ENCODE measurements around the gene SLC28A1. TPM values are rescaled to one million over a fixed set of nuclear protein-coding genes. Genes with fewer than 3 reads are reported as not detected.
A peak's percentile ranks its signal among the peaks of the same experiment; 100 is the strongest.

SLC28A1 gene
- total and polyA plus RNA-seq, 2 experiments from 2014 or later, result 2.5 to 3.0 TPM

DNA sequence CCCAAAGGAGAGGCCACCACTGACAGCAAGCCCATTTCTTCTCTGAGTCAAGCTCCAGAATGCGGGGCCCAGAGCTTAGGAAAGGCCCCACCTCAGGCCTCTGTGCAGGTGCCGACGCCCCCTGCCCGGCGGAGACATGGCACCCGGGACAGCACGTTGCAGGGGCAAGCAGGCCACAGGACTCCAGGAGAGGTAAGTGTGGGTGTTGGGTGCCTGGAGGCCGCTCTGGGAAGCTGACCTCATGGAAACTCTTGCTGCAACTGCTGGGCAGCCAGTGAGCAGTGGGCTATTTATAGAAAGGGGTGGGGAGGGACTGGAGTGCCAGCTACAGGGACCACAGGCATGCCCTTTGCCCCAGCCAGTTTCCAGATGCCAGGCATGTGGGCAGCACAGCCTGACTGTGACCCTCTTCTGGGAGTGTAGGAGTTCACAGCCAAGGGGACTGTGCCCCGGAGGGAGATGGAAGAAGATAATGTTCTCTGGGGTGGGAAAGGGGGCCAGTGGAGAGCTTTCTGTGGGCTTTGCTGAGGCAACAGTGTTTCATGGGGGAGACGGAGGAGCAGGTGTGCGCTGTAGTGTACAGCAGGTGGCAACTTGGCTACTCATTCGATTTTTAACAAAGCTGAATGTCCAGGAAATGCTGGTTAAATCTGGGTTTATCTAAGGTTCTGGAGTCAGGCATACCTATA, 43.6 kb upstream of the SLC28A1 start:
- H4K20me1 ChIP-seq (ENCODE audit: insufficient read depth, poor library complexity, severe bottlenecking), result no peaks in the 10 kb centered on the region

DNA sequence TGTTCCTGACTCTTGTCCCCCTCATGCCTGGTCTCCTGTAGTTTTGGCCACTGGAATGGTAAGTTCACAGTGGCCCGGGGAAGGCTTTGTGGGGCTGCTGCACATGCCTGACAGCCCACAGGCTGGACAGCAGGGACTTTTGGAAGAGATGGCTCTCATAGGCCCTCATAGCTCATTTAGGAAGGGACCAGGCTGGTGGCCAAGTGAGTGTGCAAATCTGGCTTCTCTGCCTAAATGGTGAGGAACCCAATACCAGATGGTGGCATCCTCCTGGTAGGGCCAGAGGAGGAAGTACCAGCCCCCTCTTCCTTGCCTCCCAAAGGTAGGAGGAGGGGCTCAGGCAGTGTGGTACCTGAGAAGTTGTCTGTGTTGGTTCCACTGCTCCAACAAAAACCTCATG, 41.7 kb upstream of the SLC28A1 start:
- peaks cover 3% of the 10 kb centered on the region for H3K79me2 ChIP-seq
- H3K9me2 ChIP-seq (replicated peaks; ENCODE audit: insufficient read depth), result no peaks in the 10 kb centered on the region
- no peak overlapping the region for H3K4me3 ChIP-seq
- no peak overlapping the region for H3K27ac ChIP-seq
- H3K27me3 ChIP-seq, result no peaks in the 10 kb centered on the region
- no peaks in the 10 kb centered on the region for H4K20me1 ChIP-seq (ENCODE audit: insufficient read depth, poor library complexity, severe bottlenecking)
- H3K36me3 ChIP-seq (replicated peaks; ENCODE audit: insufficient read depth, low read depth), result no peaks in the 10 kb centered on the region
- WGBS (ENCODE audit: low lambda C conversion rate, missing lambda C conversion rate), result 94% methylated on average over 1 of the region's 1 CpG
- no peaks in the 10 kb centered on the region for H3K9me3 ChIP-seq (ENCODE audit: low read depth)
- peaks cover 4% of the 10 kb centered on the region for H3K4me1 ChIP-seq (ENCODE audit: insufficient read depth)
- no peak for DNase-seq (ENCODE audit: low spot score)
- no peak overlapping the region for H3K4me2 ChIP-seq
- H2AFZ ChIP-seq, result no peak overlapping the region
- TF ChIP-seq EZH2phosphoT487 (IDR thresholded peaks at IDR 0.05; ENCODE audit: low read depth, severe bottlenecking, unreplicated experiment), result no peak
- TF ChIP-seq, protein P1, sequence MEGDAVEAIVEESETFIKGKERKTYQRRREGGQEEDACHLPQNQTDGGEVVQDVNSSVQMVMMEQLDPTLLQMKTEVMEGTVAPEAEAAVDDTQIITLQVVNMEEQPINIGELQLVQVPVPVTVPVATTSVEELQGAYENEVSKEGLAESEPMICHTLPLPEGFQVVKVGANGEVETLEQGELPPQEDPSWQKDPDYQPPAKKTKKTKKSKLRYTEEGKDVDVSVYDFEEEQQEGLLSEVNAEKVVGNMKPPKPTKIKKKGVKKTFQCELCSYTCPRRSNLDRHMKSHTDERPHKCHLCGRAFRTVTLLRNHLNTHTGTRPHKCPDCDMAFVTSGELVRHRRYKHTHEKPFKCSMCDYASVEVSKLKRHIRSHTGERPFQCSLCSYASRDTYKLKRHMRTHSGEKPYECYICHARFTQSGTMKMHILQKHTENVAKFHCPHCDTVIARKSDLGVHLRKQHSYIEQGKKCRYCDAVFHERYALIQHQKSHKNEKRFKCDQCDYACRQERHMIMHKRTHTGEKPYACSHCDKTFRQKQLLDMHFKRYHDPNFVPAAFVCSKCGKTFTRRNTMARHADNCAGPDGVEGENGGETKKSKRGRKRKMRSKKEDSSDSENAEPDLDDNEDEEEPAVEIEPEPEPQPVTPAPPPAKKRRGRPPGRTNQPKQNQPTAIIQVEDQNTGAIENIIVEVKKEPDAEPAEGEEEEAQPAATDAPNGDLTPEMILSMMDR (IDR thresholded peaks at IDR 0.05; ENCODE audit: poor library complexity), result no peak

More for the DNA sequence above, 43.6 kb upstream of the SLC28A1 start:
- Histone ChIP-seq H2AFZ (no peak overlapping the region), H3K9me2 (replicated peaks; ENCODE audit: insufficient read depth) (no peaks in the 10 kb centered on the region), H3K79me2 (no peaks in the 10 kb centered on the region), H3K4me1 (ENCODE audit: insufficient read depth) (peaks cover 4% of the 10 kb centered on the region), H3K27me3 (no peaks in the 10 kb centered on the region), H3K4me2 (no peak overlapping the region), H3K9me3 (ENCODE audit: low read depth) (no peaks in the 10 kb centered on the region), H3K27ac (peak overlapping the region; percentile 67), H3K36me3 (replicated peaks; ENCODE audit: insufficient read depth, low read depth) (no peaks in the 10 kb centered on the region), H3K4me3 (no peak overlapping the region)
- 92% methylated on average over 12 of the region's 12 CpGs for WGBS (ENCODE audit: low lambda C conversion rate, missing lambda C conversion rate)
- no peak for TF ChIP-seq EZH2 (IDR thresholded peaks at IDR 0.05; ENCODE audit: borderline replicate concordance)
- TF ChIP-seq, protein P1 (IDR thresholded peaks at IDR 0.05; ENCODE audit: poor library complexity), result no peak
- TF ChIP-seq EZH2phosphoT487 (IDR thresholded peaks at IDR 0.05; ENCODE audit: low read depth, severe bottlenecking, unreplicated experiment), result no peak
- peak; percentile 73 for DNase-seq (ENCODE audit: low spot score)

GRCh38 chr15:84844964-84845363, 39.5 kb upstream of the SLC28A1 start:
- H2AFZ ChIP-seq, result no peak overlapping the region
- H3K27me3 ChIP-seq, result no peaks in the 10 kb centered on the region
- no peak for DNase-seq (ENCODE audit: low spot score)
- H3K9me2 ChIP-seq (replicated peaks; ENCODE audit: insufficient read depth), result no peaks in the 10 kb centered on the region
- 60% methylated on average over 2 of the region's 2 CpGs for WGBS (ENCODE audit: low lambda C conversion rate, missing lambda C conversion rate)
- H4K20me1 ChIP-seq (ENCODE audit: insufficient read depth, poor library complexity, severe bottlenecking), result no peaks in the 10 kb centered on the region
- no peak for TF ChIP-seq EZH2phosphoT487 (IDR thresholded peaks at IDR 0.05; ENCODE audit: low read depth, severe bottlenecking, unreplicated experiment)
- TF ChIP-seq, protein P1 (IDR thresholded peaks at IDR 0.05; ENCODE audit: poor library complexity), result no peak
- TF ChIP-seq EZH2 (IDR thresholded peaks at IDR 0.05; ENCODE audit: borderline replicate concordance), result no peak
- H3K79me2 ChIP-seq, result peaks cover 3% of the 10 kb centered on the region
- peak overlapping the region; percentile 61 for H3K27ac ChIP-seq
- no peak overlapping the region for H3K4me3 ChIP-seq
- no peak overlapping the region for H3K4me2 ChIP-seq
- H3K36me3 ChIP-seq (replicated peaks; ENCODE audit: insufficient read depth, low read depth), result no peaks in the 10 kb centered on the region
- peaks cover 4% of the 10 kb centered on the region for H3K4me1 ChIP-seq (ENCODE audit: insufficient read depth)
- H3K9me3 ChIP-seq (ENCODE audit: low read depth), result no peaks in the 10 kb centered on the region

Data from hepatocyte (in vitro differentiated cells).